SK-N-SH (cell line): ENCODE measurements around the gene ONECUT1. TPM values are rescaled to one million over a fixed set of nuclear protein-coding genes. Genes with fewer than 3 reads are reported as not detected.

ENCODE experiments used
- CTCF ChIA-PET: fragments of 300-600, 350-600 bp; formaldehyde crosslinking; extraction: SDS; loops from one replicate; lab custom pipeline; 2021; lab: Yijun Ruan, JAX
- POLR2A ChIA-PET: fragments of 350-600 bp; sonication (Branson Sonifier 250); formaldehyde crosslinking; extraction: SDS; loops from one replicate; lab custom pipeline; 2020; ENCODE audit warnings: antibody characterized with exemption, inconsistent platforms; lab: Yijun Ruan, JAX
- DNase-seq: peaks from one replicate; pipeline ENCODE4 v3.0.0; 2012
- H2AFZ ChIP-seq: fragments of 200-600 bp; sonication (generic); 2 replicates; pipeline ENCODE4 v1.8.1; 2016; ENCODE audit warnings: antibody characterized with exemption, mild to moderate bottlenecking, low read depth
- H3F3A ChIP-seq: fragments of 200-600 bp; sonication (generic); replicated peaks from 2 replicates; pipeline ENCODE3; 2016; ENCODE audit warnings: antibody characterized with exemption, mild to moderate bottlenecking; ENCODE audit not compliant: insufficient read depth
- H3K27ac ChIP-seq, 2 experiments: fragments of 200-500 bp in 1 of 2; fragments of 200-600 bp in 1 of 2; sonication (Bioruptor generic) in 1 of 2; sonication (generic), shearing (Covaris generic) in 1 of 2; 2 replicates each; pipeline versions ENCODE4 v1.5.1 to v1.6.1; 2014 to 2016; ENCODE audit warnings: low read depth in 2 of 2, inconsistent platforms in 1 of 2, low read length in 1 of 2, mild to moderate bottlenecking in 1 of 2, mixed read lengths in 1 of 2
- H3K27me3 ChIP-seq: fragments of 200-600 bp; sonication (generic), shearing (Covaris generic); 2 replicates; pipeline ENCODE4 v1.6.1; 2016; ENCODE audit warnings: mixed run types; ENCODE audit not compliant: insufficient read depth
- H3K36me3 ChIP-seq, 2 experiments: fragments of 200-500 bp in 1 of 2; fragments of 200-600 bp in 1 of 2; sonication (Bioruptor generic) in 1 of 2; sonication (generic) in 1 of 2; replicated peaks in 1 of 2; 2 replicates each; pipeline versions ENCODE3 to v1.5.1; 2014 to 2016; ENCODE audit warnings: low read length in 1 of 2, mild to moderate bottlenecking in 1 of 2; ENCODE audit not compliant: insufficient read depth in 2 of 2, control insufficient read depth in 1 of 2
- H3K4me1 ChIP-seq, 2 experiments: fragments of 200-500 bp in 1 of 2; fragments of 200-600 bp in 1 of 2; sonication (Bioruptor generic) in 1 of 2; sonication (generic), shearing (Covaris generic) in 1 of 2; 2 replicates each; pipeline versions ENCODE4 v1.5.1 to v1.6.1; 2014 to 2016; ENCODE audit warnings: low read depth in 1 of 2, low read length in 1 of 2, mixed run types in 1 of 2; ENCODE audit not compliant: insufficient read depth in 2 of 2, control insufficient read depth in 1 of 2
- H3K4me2 ChIP-seq: fragments of 200-600 bp; sonication (generic), shearing (Covaris generic); 2 replicates; pipeline ENCODE4 v1.6.1; 2017; ENCODE audit warnings: mixed run types
- H3K4me3 ChIP-seq, 2 experiments: fragments of 200-500 bp in 1 of 2; fragments of 200-600 bp in 1 of 2; sonication (Bioruptor generic) in 1 of 2; sonication (generic), shearing (Covaris generic) in 1 of 2; 2 replicates each; pipeline versions ENCODE4 v1.5.1 to v1.8.1; 2014 to 2016; ENCODE audit warnings: low read depth in 2 of 2, inconsistent platforms in 1 of 2, low read length in 1 of 2, mild to moderate bottlenecking in 1 of 2, mixed read lengths in 1 of 2, moderate library complexity in 1 of 2
- H3K79me2 ChIP-seq: fragments of 200-600 bp; sonication (generic); 2 replicates; pipeline ENCODE4 v1.8.1; 2017; ENCODE audit warnings: mild to moderate bottlenecking; ENCODE audit not compliant: insufficient read depth
- H3K9ac ChIP-seq: fragments of 200-600 bp; sonication (generic); 2 replicates; pipeline ENCODE4 v1.6.1; 2017; ENCODE audit warnings: mixed run types
- H3K9me2 ChIP-seq: fragments of 200-600 bp; sonication (generic); 2 replicates; pipeline ENCODE4 v1.6.1; 2017; ENCODE audit warnings: mixed run types
- H3K9me3 ChIP-seq: fragments of 200-600 bp; sonication (generic); 2 replicates; pipeline ENCODE4 v1.6.1; 2017; ENCODE audit warnings: mixed run types, mild to moderate bottlenecking, moderate library complexity
- H4K20me1 ChIP-seq: fragments of 200-600 bp; sonication (generic); 2 replicates; pipeline ENCODE4 v1.6.1; 2017; ENCODE audit warnings: mild to moderate bottlenecking, mixed run types; ENCODE audit not compliant: insufficient read depth
- FOSL2 ChIP-seq: IDR thresholded peaks from 2 replicates; pipeline ENCODE4 v1.4.0; 2012; ENCODE audit warnings: low read depth, mild to moderate bottlenecking, moderate library complexity, borderline replicate concordance
- GATA2 ChIP-seq: sonication (generic); formaldehyde crosslinking; IDR thresholded peaks from 2 replicates; pipeline ENCODE4 v1.5.0; 2020; ENCODE audit warnings: mild to moderate bottlenecking, missing genetic modification reagents
- MEF2A ChIP-seq: IDR thresholded peaks from 2 replicates; pipeline ENCODE4 v1.4.0; 2012; ENCODE audit warnings: low read depth, borderline replicate concordance
- NFIC ChIP-seq: IDR thresholded peaks from 2 replicates; pipeline ENCODE4 v1.4.0; 2012; ENCODE audit warnings: borderline replicate concordance
- NRF1 ChIP-seq: IDR thresholded peaks from 2 replicates; pipeline ENCODE4 v1.6.1; 2012; ENCODE audit warnings: low read depth, mild to moderate bottlenecking, low read length
- SIN3A ChIP-seq: IDR thresholded peaks from 2 replicates; pipeline ENCODE4 v1.6.1; 2012; ENCODE audit warnings: low read depth, mild to moderate bottlenecking, low read length, moderate library complexity, borderline replicate concordance
- SMC3 ChIP-seq: IDR thresholded peaks from 2 replicates; pipeline ENCODE4 v1.6.1; 2012; ENCODE audit warnings: low read depth, low read length, improper control_type of control experiment
- YY1 ChIP-seq: IDR thresholded peaks from 2 replicates; pipeline ENCODE4 v1.4.0; 2012; ENCODE audit warnings: low read depth, mild to moderate bottlenecking
- WGBS: methylation state at CpG from one replicate; pipeline ENCODE4 v1.1.6; 2017; ENCODE audit warnings: low lambda C conversion rate; 5-methylcytosine and 5-hydroxymethylcytosine counted together
- polyA plus RNA-seq, 3 experiments: library from polyadenylated mRNA; depleted of rRNA; stranded (reverse); fragments of >200 nt; gene quantifications; 2 replicates each; pipeline ENCODE4 v1.2.3, GENCODE V29; 2012
- TF ChIP-seq, protein P1 (sequence below): fragments of 150-350 bp; IDR thresholded peaks from 2 replicates; pipeline ENCODE4 v1.6.1; 2016; ENCODE audit warnings: mild to moderate bottlenecking, low read depth, low read length
- TF ChIP-seq, protein P2 (sequence below): fragments of 150-350 bp; IDR thresholded peaks from 2 replicates; pipeline ENCODE4 v1.6.1; 2017; ENCODE audit warnings: antibody characterized with exemption, low read length, low read depth, borderline replicate concordance
- TF ChIP-seq, protein P3 (sequence below): IDR thresholded peaks from 2 replicates; pipeline ENCODE4 v1.4.0; 2012; ENCODE audit warnings: low read depth, borderline replicate concordance

ONECUT1 gene
- polyA plus RNA-seq, 1 of the 3 experiments (the other 2 are of a cell fraction) = not detected

DNA sequence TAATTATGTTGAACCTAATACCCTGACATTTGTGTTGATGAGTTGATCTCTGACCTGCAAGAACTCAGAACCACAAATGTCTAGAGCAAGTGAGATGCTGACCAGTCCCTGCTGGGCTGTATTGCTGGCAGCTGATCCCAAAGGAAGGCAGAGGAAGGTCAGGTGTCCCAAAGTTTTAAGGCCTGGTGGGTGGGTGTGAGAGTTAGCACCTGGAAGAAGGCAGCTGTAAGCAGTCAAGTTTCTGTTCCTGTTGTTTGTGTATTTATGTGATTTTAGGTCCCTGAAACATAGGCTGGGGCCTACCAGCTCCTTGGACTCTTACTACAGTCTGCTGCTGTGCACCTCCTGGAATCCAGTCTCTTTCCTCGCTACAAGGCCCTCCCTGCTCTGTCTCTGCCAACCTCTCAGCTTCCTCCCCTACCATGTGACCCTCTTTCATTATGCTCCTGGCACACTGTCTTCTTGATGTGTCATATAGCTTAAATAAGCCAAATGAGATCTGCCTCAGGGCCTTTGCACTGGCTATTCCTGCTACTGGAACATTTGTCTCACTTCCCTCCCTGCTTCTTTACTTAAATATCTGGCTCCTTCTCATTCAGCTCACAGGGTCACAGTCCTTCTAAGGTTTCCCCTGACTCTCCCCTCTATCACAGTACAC lies 80.0 kb downstream of the ONECUT1 start (continued):
- TF ChIP-seq, protein P1, sequence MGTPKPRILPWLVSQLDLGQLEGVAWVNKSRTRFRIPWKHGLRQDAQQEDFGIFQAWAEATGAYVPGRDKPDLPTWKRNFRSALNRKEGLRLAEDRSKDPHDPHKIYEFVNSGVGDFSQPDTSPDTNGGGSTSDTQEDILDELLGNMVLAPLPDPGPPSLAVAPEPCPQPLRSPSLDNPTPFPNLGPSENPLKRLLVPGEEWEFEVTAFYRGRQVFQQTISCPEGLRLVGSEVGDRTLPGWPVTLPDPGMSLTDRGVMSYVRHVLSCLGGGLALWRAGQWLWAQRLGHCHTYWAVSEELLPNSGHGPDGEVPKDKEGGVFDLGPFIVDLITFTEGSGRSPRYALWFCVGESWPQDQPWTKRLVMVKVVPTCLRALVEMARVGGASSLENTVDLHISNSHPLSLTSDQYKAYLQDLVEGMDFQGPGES = no peak
- TF ChIP-seq SMC3 (no peak), NRF1 (no peak), NFIC (no peak), SIN3A (no peak), YY1 (no peak), GATA2 (CRISPR knock-in tag) (no peak)
- TF ChIP-seq, protein P2, sequence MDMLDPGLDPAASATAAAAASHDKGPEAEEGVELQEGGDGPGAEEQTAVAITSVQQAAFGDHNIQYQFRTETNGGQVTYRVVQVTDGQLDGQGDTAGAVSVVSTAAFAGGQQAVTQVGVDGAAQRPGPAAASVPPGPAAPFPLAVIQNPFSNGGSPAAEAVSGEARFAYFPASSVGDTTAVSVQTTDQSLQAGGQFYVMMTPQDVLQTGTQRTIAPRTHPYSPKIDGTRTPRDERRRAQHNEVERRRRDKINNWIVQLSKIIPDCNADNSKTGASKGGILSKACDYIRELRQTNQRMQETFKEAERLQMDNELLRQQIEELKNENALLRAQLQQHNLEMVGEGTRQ = no peak
- TF ChIP-seq, protein P3, sequence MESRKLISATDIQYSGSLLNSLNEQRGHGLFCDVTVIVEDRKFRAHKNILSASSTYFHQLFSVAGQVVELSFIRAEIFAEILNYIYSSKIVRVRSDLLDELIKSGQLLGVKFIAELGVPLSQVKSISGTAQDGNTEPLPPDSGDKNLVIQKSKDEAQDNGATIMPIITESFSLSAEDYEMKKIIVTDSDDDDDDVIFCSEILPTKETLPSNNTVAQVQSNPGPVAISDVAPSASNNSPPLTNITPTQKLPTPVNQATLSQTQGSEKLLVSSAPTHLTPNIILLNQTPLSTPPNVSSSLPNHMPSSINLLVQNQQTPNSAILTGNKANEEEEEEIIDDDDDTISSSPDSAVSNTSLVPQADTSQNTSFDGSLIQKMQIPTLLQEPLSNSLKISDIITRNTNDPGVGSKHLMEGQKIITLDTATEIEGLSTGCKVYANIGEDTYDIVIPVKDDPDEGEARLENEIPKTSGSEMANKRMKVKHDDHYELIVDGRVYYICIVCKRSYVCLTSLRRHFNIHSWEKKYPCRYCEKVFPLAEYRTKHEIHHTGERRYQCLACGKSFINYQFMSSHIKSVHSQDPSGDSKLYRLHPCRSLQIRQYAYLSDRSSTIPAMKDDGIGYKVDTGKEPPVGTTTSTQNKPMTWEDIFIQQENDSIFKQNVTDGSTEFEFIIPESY = no peak

DNA sequence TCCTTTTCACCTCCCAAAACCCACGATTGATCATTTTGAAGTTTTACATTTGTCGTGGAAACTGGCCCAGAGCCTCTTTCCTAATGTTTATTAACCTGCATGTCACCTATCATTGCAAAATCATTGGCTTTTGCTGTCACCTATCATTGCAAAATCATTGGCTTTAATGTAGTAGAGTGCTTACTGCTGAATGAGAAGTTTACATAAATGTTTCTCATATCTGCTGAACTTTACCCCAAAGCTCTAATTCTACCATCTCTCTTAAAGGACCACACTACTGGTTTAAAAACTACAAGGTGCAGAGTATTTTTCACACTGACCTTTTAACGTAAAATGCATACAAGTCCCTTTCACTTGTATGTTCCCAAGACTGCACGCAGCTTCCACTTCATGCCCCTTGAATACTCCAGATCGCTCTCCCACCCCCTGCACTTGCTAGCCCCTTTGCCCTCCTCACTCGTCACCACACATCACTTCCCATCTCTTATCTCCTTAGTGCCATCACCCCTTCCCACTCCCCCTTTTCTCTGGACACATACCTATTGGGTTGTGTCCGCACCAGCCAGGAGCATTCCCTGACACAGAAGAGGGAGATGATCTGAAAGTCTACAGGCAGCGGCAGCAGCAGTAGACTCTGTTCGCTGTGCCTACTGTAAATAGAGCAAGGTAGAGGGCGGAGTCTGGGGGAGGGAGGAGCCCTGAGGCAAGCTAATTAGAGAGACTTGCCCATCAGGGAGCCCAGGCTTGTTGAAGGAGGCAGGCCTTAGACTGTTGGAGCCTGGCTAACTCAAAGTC lies 80.8 kb downstream of the ONECUT1 start:
- no peak overlapping the region for H2AFZ ChIP-seq
- no peak for TF ChIP-seq FOSL2
- no peak for TF ChIP-seq MEF2A
- TF ChIP-seq, all 33 proteins: peak for 0
- Histone ChIP-seq H3K9me3 (no peaks in the 10 kb centered on the region), H4K20me1 (no peaks in the 10 kb centered on the region), H3F3A (no peaks in the 10 kb centered on the region), H3K4me1 (no peaks in the 10 kb centered on the region), H3K27me3 (peaks cover 6% of the 10 kb centered on the region; the same call in 1 of the 2 replicates), H3K36me3 (no peaks in the 10 kb centered on the region), H3K4me2 (no peak overlapping the region), H3K79me2 (no peaks in the 10 kb centered on the region), H3K27ac (no peak overlapping the region), H3K9ac (no peak overlapping the region), H3K9me2 (no peaks in the 10 kb centered on the region), H3K4me3 (no peak overlapping the region)
- 70% methylated on average over 10 of the region's 10 CpGs for WGBS
- ChIA-PET CTCF (interaction anchor here (1.1 to 3.1 kb wide), 3 partner anchors 13 to 453 kb away, joined by 3 to 10 read pairs (median 3); no protein-coding TSS in a partner anchor), POLR2A (no interaction called here)
- no peak for DNase-seq

Other genes starting within 250 kb of the ONECUT1 start
- gene ARPP19, start 221.3 kb downstream of the ONECUT1 start, polyA plus RNA-seq (2012; rRNA removed) = 29.0 and 47.1 TPM in 2 replicates
- gene ATOSA, start 110.9 kb downstream of the ONECUT1 start, polyA plus RNA-seq (2012; rRNA removed) = 7.4 and 10.9 TPM in 2 replicates